Skeletal muscle tissue (tissue), 4 donors: Measurements from ENCODE around the gene CPNE6. TPM values are rescaled to one million over a fixed set of nuclear protein-coding genes. Genes with fewer than 3 reads are reported as not detected.

Experiments used
- H3K27ac ChIP-seq: one replicate; pipeline ENCODE4 v1.7.0; 2013; ENCODE audit warnings: mild to moderate bottlenecking, low read depth, low read length, inconsistent platforms
- H3K27me3 ChIP-seq, 3 donors: one replicate each; pipeline ENCODE4 v1.7.0; 2013; ENCODE audit warnings: low read length in 3 of 3; ENCODE audit not compliant: control insufficient read depth in 3 of 3, insufficient read depth in 3 of 3
- H3K36me3 ChIP-seq, 3 donors: one replicate each; pipeline ENCODE4 v1.7.0; 2013; ENCODE audit warnings: low read length in 3 of 3; ENCODE audit not compliant: control insufficient read depth in 3 of 3, insufficient read depth in 3 of 3
- H3K4me1 ChIP-seq, 3 donors: one replicate each; pipeline ENCODE4 v1.7.0; 2013; ENCODE audit warnings: low read length in 3 of 3, mild to moderate bottlenecking in 3 of 3; ENCODE audit not compliant: control insufficient read depth in 3 of 3, insufficient read depth in 3 of 3
- H3K4me3 ChIP-seq, 3 donors: one replicate each; pipeline ENCODE4 v1.7.0; 2013; ENCODE audit warnings: low read length in 3 of 3
- H3K9ac ChIP-seq, 3 donors: one replicate each; pipeline ENCODE4 v1.7.0; 2013; ENCODE audit warnings: low read length in 3 of 3, mild to moderate bottlenecking in 3 of 3, moderate library complexity in 2 of 3, low read depth in 1 of 3
- H3K9me3 ChIP-seq, 3 donors: one replicate each; pipeline ENCODE4 v1.7.0; 2013; ENCODE audit warnings: low read length in 3 of 3; ENCODE audit not compliant: control insufficient read depth in 3 of 3
- total RNA-seq: library from RNA; depleted of rRNA; stranded (reverse); fragments of >200 nt; gene quantifications from one replicate; pipeline ENCODE4 v1.2.3, GENCODE V29; 2014
- donor health status: Osteomylitis.

CPNE6 gene
- total RNA-seq, 1 donor from 2014 or later: not detected

GRCh38 chr14:24067133-24068082 is 4.0 kb upstream of the CPNE6 start:
- Histone ChIP-seq H3K9ac (no peak overlapping the region), H3K36me3 (no peaks in the 10 kb centered on the region), H3K27ac (no peak overlapping the region), H3K4me1 (peaks cover 0 to 6% (median 3%) of the 10 kb centered on the region in 3 donors), H3K4me3 (no peak overlapping the region), H3K27me3 (peaks cover 6 to 18% (median 7%) of the 10 kb centered on the region in 3 donors), H3K9me3 (no peaks in the 10 kb centered on the region)

GRCh38 chr14:24068711-24069410 is 2.5 kb upstream of the CPNE6 start:
- H3K27ac ChIP-seq: no peak overlapping the region
- H3K27me3 ChIP-seq: peaks cover 13 to 31% (median 22%) of the 10 kb centered on the region in 3 donors
- no peak overlapping the region for H3K4me3 ChIP-seq
- H3K36me3 ChIP-seq: no peaks in the 10 kb centered on the region
- no peaks in the 10 kb centered on the region for H3K9me3 ChIP-seq
- H3K4me1 ChIP-seq: peaks cover 0 to 6% (median 3%) of the 10 kb centered on the region in 3 donors
- no peak overlapping the region for H3K9ac ChIP-seq

- H3K4me1 ChIP-seq: peaks cover 0 to 6% (median 3%) of the 10 kb centered on the region in 3 donors
- no peaks in the 10 kb centered on the region for H3K36me3 ChIP-seq
- no peak overlapping the region for H3K9ac ChIP-seq
These were observed 2.0 kb upstream of the CPNE6 start for GRCh38 chr14:24069411-24069735.

GRCh38 chr14:24070285-24071143 is 848 bp upstream of the CPNE6 start:
- Histone ChIP-seq H3K27ac (no peak overlapping the region), H3K4me1 (peaks cover 0 to 6% (median 3%) of the 10 kb centered on the region in 3 donors), H3K36me3 (no peaks in the 10 kb centered on the region), H3K9ac (no peak overlapping the region), H3K9me3 (no peaks in the 10 kb centered on the region), H3K4me3 (no peak overlapping the region), H3K27me3 (peaks cover 16 to 40% (median 38%) of the 10 kb centered on the region in 3 donors)

More at GRCh38 chr14:24069411-24069735, 2.0 kb upstream of the CPNE6 start:
- Histone ChIP-seq H3K27ac (no peak overlapping the region), H3K27me3 (peaks cover 16 to 34% (median 27%) of the 10 kb centered on the region in 3 donors), H3K4me3 (no peak overlapping the region), H3K9me3 (no peaks in the 10 kb centered on the region)

GRCh38 chr14:24071836-24072430 is 571 bp downstream of the CPNE6 start:
- Histone ChIP-seq H3K27me3 (peaks cover 22 to 48% (median 45%) of the 10 kb centered on the region in 3 donors), H3K9ac (no peak overlapping the region)

GRCh38 chr14:24072436-24072835 is 1.1 kb downstream of the CPNE6 start:
- Histone ChIP-seq H3K4me1 (peaks cover 0 to 6% (median 3%) of the 10 kb centered on the region in 3 donors), H3K36me3 (no peaks in the 10 kb centered on the region), H3K27ac (no peak overlapping the region), H3K9me3 (no peaks in the 10 kb centered on the region), H3K9ac (peak overlapping the region in 1 of 3 donors; percentile 8), H3K4me3 (no peak overlapping the region), H3K27me3 (peaks cover 24 to 52% (median 46%) of the 10 kb centered on the region in 3 donors)

More at GRCh38 chr14:24071836-24072430, 571 bp downstream of the CPNE6 start:
- Histone ChIP-seq H3K4me1 (peaks cover 0 to 6% (median 3%) of the 10 kb centered on the region in 3 donors), H3K27ac (no peak overlapping the region), H3K4me3 (no peak overlapping the region), H3K9me3 (no peaks in the 10 kb centered on the region), H3K36me3 (no peaks in the 10 kb centered on the region)

GRCh38 chr14:24072881-24073877 is 1.8 kb downstream of the CPNE6 start:
- Histone ChIP-seq H3K9ac (peak overlapping the region in 1 of 3 donors; percentile 8), H3K36me3 (no peaks in the 10 kb centered on the region), H3K4me1 (peaks cover 0 to 6% (median 3%) of the 10 kb centered on the region in 3 donors), H3K27me3 (peaks cover 24 to 56% (median 51%) of the 10 kb centered on the region in 3 donors), H3K9me3 (no peaks in the 10 kb centered on the region), H3K27ac (no peak overlapping the region), H3K4me3 (no peak overlapping the region)

- H3K36me3 ChIP-seq: no peaks in the 10 kb centered on the region
- peaks cover 0 to 6% (median 3%) of the 10 kb centered on the region in 3 donors for H3K4me1 ChIP-seq
- peaks cover 24 to 56% (median 48%) of the 10 kb centered on the region in 3 donors for H3K27me3 ChIP-seq
These were observed 3.5 kb downstream of the CPNE6 start for GRCh38 chr14:24074625-24075484.

More at GRCh38 chr14:24074625-24075484, 3.5 kb downstream of the CPNE6 start:
- H3K27ac ChIP-seq: no peak overlapping the region
- no peaks in the 10 kb centered on the region for H3K9me3 ChIP-seq
- no peak overlapping the region for H3K4me3 ChIP-seq
- no peak overlapping the region for H3K9ac ChIP-seq
